BE2C (cell line): ENCODE data around the gene ZNF441.

ENCODE experiments used
- DNase-seq: peaks from one replicate; pipeline ENCODE4 v3.0.0-alpha.2; 2020
- H3K27me3 ChIP-seq: fragments of 250-450 bp; sonication (Bioruptor Pico); 2 replicates; pipeline ENCODE4 v1.5.1; 2020; ENCODE audit warnings: mild to moderate bottlenecking
- H3K36me3 ChIP-seq: fragments of 250-450 bp; sonication (Bioruptor Pico); 2 replicates; pipeline ENCODE4 v1.5.1; 2020; ENCODE audit warnings: mild to moderate bottlenecking
- H3K4me1 ChIP-seq: fragments of 250-450 bp; sonication (Bioruptor Pico); 2 replicates; pipeline ENCODE4 v1.5.1; 2020
- H3K4me3 ChIP-seq: 2 replicates; pipeline ENCODE4 v1.5.1; 2011; ENCODE audit warnings: low read depth, low read length
- H3K9me3 ChIP-seq: fragments of 250-450 bp; sonication (Bioruptor Pico); 2 replicates; pipeline ENCODE4 v1.5.1; 2020
- CTCF ChIP-seq: IDR thresholded peaks from 2 replicates; pipeline ENCODE4 v1.5.1; 2012; ENCODE audit warnings: mild to moderate bottlenecking, low read depth, low read length

Gene ZNF441

GRCh38 chr19:11752244-11752736, 14.5 kb upstream of the ZNF441 start:
- Histone ChIP-seq H3K4me1 (no peaks in the 10 kb centered on the region), H3K4me3 (no peak overlapping the region), H3K36me3 (no peaks in the 10 kb centered on the region), H3K9me3 (no peaks in the 10 kb centered on the region; the same call in none of the 2 replicates), H3K27me3 (no peaks in the 10 kb centered on the region)
- TF ChIP-seq CTCF, result no peak
- DNase-seq, result no peak

GRCh38 chr19:11754663-11755062, 12.1 kb upstream of the ZNF441 start:
- DNase-seq, result no peak
- Histone ChIP-seq H3K27me3 (no peaks in the 10 kb centered on the region), H3K9me3 (no peaks in the 10 kb centered on the region; the same call in none of the 2 replicates), H3K36me3 (no peaks in the 10 kb centered on the region), H3K4me1 (no peaks in the 10 kb centered on the region), H3K4me3 (no peak overlapping the region)
- no peak for TF ChIP-seq CTCF

- no peaks in the 10 kb centered on the region for H3K27me3 ChIP-seq
- no peak for DNase-seq
- no peaks in the 10 kb centered on the region for H3K36me3 ChIP-seq
- H3K4me1 ChIP-seq, result no peaks in the 10 kb centered on the region
- H3K4me3 ChIP-seq, result no peak overlapping the region
- TF ChIP-seq CTCF, result no peak
- no peaks in the 10 kb centered on the region; the same call in 1 of the 2 replicates for H3K9me3 ChIP-seq
Observed at GRCh38 chr19:11756965-11757364, 9.8 kb upstream of the ZNF441 start.

GRCh38 chr19:11759805-11760204, 7.0 kb upstream of the ZNF441 start:
- TF ChIP-seq CTCF, result no peak
- Histone ChIP-seq H3K9me3 (no peaks in the 10 kb centered on the region; the same call in none of the 2 replicates), H3K4me3 (no peak overlapping the region), H3K36me3 (no peaks in the 10 kb centered on the region), H3K27me3 (no peaks in the 10 kb centered on the region), H3K4me1 (no peaks in the 10 kb centered on the region)
- no peak for DNase-seq

- Histone ChIP-seq H3K4me3 (no peak overlapping the region), H3K9me3 (no peaks in the 10 kb centered on the region; the same call in 1 of the 2 replicates), H3K27me3 (no peaks in the 10 kb centered on the region), H3K4me1 (peaks cover 4% of the 10 kb centered on the region), H3K36me3 (no peaks in the 10 kb centered on the region)
- DNase-seq, result no peak
- TF ChIP-seq CTCF, result no peak
Observed at GRCh38 chr19:11763117-11763516, 3.7 kb upstream of the ZNF441 start.

GRCh38 chr19:11763611-11764010, 3.2 kb upstream of the ZNF441 start:
- Histone ChIP-seq H3K27me3 (no peaks in the 10 kb centered on the region), H3K9me3 (no peaks in the 10 kb centered on the region; the same call in 1 of the 2 replicates), H3K4me1 (peaks cover 4% of the 10 kb centered on the region), H3K4me3 (no peak overlapping the region), H3K36me3 (no peaks in the 10 kb centered on the region)
- TF ChIP-seq CTCF, result no peak
- DNase-seq, result no peak
